ENCODE data around the gene ZFP57.

- TF ChIP-seq CTCF (optimal IDR thresholded peaks at IDR 0.05 in 1 of 3, IDR thresholded peaks at IDR 0.05 in 1 of 3, conservative IDR thresholded peaks at IDR 0.05 in 1 of 3; ENCODE audit: extremely low read depth in 1 of 3, insufficient read depth in 2 of 3, low read length in 3 of 3), result peak; percentile 49 to 73 (median 66)
- TF ChIP-seq EZH2 (IDR thresholded peaks at IDR 0.05; ENCODE audit: low read length), result no peak
Observed at GRCh38 chr6:29705389-29706231, 24.7 kb upstream of the ZFP57 start.
